ENCODE results near the gene RYR1.

- TF ChIP-seq CTCF (IDR thresholded peaks at IDR 0.05; ENCODE audit: low read depth, low read length) (no peak), POLR2A (IDR thresholded peaks at IDR 0.05; ENCODE audit: extremely low read depth, insufficient read length) (no peak), MYC (IDR thresholded peaks at IDR 0.05; ENCODE audit: low read depth, low read length) (no peak), MAX (IDR thresholded peaks at IDR 0.05; ENCODE audit: low read depth, low read length) (no peak)
Observed at GRCh38 chr19:38430931-38431330, 2.6 kb upstream of the RYR1 start.
